HepG2 (cell line): ENCODE data around the gene AUTS2. TPM values are rescaled to one million over a fixed set of nuclear protein-coding genes. Genes with fewer than 3 reads are reported as not detected.

ENCODE experiments used
- ATAC-seq: fragments of 200-7000 bp; cut with Tn5 transposase; 3 replicates; pipeline ENCODE4 v1.9.1; 2020; ENCODE audit warnings: mild to moderate bottlenecking, moderate library complexity
- BruUV-seq: library from RNA; stranded (reverse); fragments of 400-500 nt; replicated peaks from 2 replicates; lab custom pipeline; 2021; lab: Mats Ljungman, UMichigan
- CTCF ChIA-PET: fragments of 300-600 bp; formaldehyde crosslinking; extraction: SDS; loops from one replicate; lab custom pipeline; 2021; ENCODE audit warnings: low total read pairs, inconsistent platforms, low intra/inter-chr PET ratio; lab: Yijun Ruan, JAX
- POLR2A ChIA-PET: fragments of 350-600 bp; sonication (Branson Sonifier 250); formaldehyde crosslinking; loops from one replicate; lab custom pipeline; 2020; ENCODE audit warnings: antibody characterized with exemption, inconsistent platforms; lab: Yijun Ruan, JAX
- DNase-seq: peaks from one replicate; pipeline ENCODE4 v3.0.0-alpha.2; 2015; ENCODE audit warnings: low spot score
- FAIRE-seq: peaks from 3 replicates; lab custom pipeline; 2011; peaks lifted over from hg19 to GRCh38; lab: Jason Lieb, UNC
- H2AFZ ChIP-seq: one replicate; pipeline ENCODE4 v1.6.1; 2011; ENCODE audit warnings: low read length, inconsistent platforms
- H3K27ac ChIP-seq: fragments of 300-600 bp; 3 replicates; pipeline ENCODE4 v1.8.0; 2011; ENCODE audit warnings: mixed run types, mild to moderate bottlenecking, mixed read lengths, low read length, inconsistent platforms; ENCODE audit not compliant: insufficient read depth; ENCODE audit errors: extremely low read length
- H3K27me3 ChIP-seq, 2 experiments: fragments of 200-600 bp in 1 of 2; 2 replicates in 1 of 2; 3 replicates in 1 of 2; pipeline versions ENCODE4 v1.6.0 to v1.8.0; 2011; ENCODE audit warnings: low read length in 2 of 2, mild to moderate bottlenecking in 2 of 2, moderate library complexity in 2 of 2, inconsistent platforms in 1 of 2; ENCODE audit not compliant: insufficient read depth in 2 of 2, control insufficient read depth in 1 of 2
- H3K36me3 ChIP-seq, 2 experiments: fragments of 200-600 bp in 1 of 2; replicated peaks in 1 of 2; 2 replicates in 1 of 2; 3 replicates in 1 of 2; pipeline versions ENCODE4 v1.5.1 to v1.8.0; 2011; ENCODE audit warnings: low read length in 2 of 2, inconsistent platforms in 1 of 2; ENCODE audit not compliant: insufficient read depth in 2 of 2, control insufficient read depth in 1 of 2
- H3K4me1 ChIP-seq: 2 replicates; pipeline ENCODE4 v1.5.1; 2012; ENCODE audit warnings: low read length, inconsistent platforms; ENCODE audit not compliant: insufficient read depth
- H3K4me2 ChIP-seq: 2 replicates; pipeline ENCODE4 v1.6.0; 2011; ENCODE audit warnings: low read depth, low read length, inconsistent platforms
- H3K4me3 ChIP-seq, 3 experiments: fragments of 200-600 bp in 1 of 3; sonication (generic), shearing (Covaris generic) in 1 of 3; replicated peaks in 1 of 3; 2 replicates each; pipeline ENCODE4 v1.5.1; 2011 to 2016; ENCODE audit warnings: low read length in 3 of 3, inconsistent platforms in 2 of 3, low read depth in 2 of 3, mild to moderate bottlenecking in 2 of 3, control low read depth in 1 of 3, mixed read lengths in 1 of 3; ENCODE audit not compliant: insufficient read depth in 1 of 3
- H3K79me2 ChIP-seq: one replicate; pipeline ENCODE4 v1.6.1; 2011; ENCODE audit warnings: low read length, inconsistent platforms; ENCODE audit not compliant: insufficient read depth
- H3K9ac ChIP-seq: 2 replicates; pipeline ENCODE4 v1.6.0; 2011; ENCODE audit warnings: mild to moderate bottlenecking, low read depth, low read length, inconsistent platforms; ENCODE audit not compliant: insufficient read depth
- H3K9me3 ChIP-seq: 2 replicates; pipeline ENCODE4 v1.5.1; 2012; ENCODE audit warnings: mild to moderate bottlenecking, low read length
- H4K20me1 ChIP-seq: 2 replicates; pipeline ENCODE4 v1.6.0; 2011; ENCODE audit warnings: inconsistent platforms, mild to moderate bottlenecking, low read length, moderate library complexity; ENCODE audit not compliant: insufficient read depth
- JUN ChIP-seq: sonication (generic); formaldehyde crosslinking; IDR thresholded peaks from 2 replicates; pipeline ENCODE4 v1.4.0; 2020; ENCODE audit warnings: mild to moderate bottlenecking, missing genetic modification reagents
- MAX ChIP-seq: IDR thresholded peaks from 2 replicates; pipeline ENCODE4 v1.6.1; 2012; ENCODE audit warnings: inconsistent platforms
- NR2C2 ChIP-seq: sonication (generic); formaldehyde crosslinking; IDR thresholded peaks from 2 replicates; pipeline ENCODE4 v1.4.0; 2020; ENCODE audit warnings: missing genetic modification reagents, mild to moderate bottlenecking, moderate library complexity, borderline replicate concordance
- ZNF570 ChIP-seq: sonication (generic); formaldehyde crosslinking; IDR thresholded peaks from 2 replicates; pipeline ENCODE4 v1.4.0; 2020; ENCODE audit warnings: mild to moderate bottlenecking, missing genetic modification reagents, borderline replicate concordance
- ZNF709 ChIP-seq: sonication (generic); formaldehyde crosslinking; IDR thresholded peaks from 2 replicates; pipeline ENCODE4 v1.5.0; 2020; ENCODE audit warnings: mild to moderate bottlenecking, missing genetic modification reagents
- ZNF710 ChIP-seq: sonication (generic); formaldehyde crosslinking; IDR thresholded peaks from 2 replicates; pipeline ENCODE4 v1.5.0; 2020; ENCODE audit warnings: mild to moderate bottlenecking, missing genetic modification reagents, borderline replicate concordance
- ZSCAN25 ChIP-seq: sonication (generic); formaldehyde crosslinking; IDR thresholded peaks from 2 replicates; pipeline ENCODE4 v1.8.0; 2022; ENCODE audit warnings: mild to moderate bottlenecking, missing genetic modification reagents
- WGBS: methylation state at CpG from one replicate; pipeline ENCODE4 v1.1.6; 2017; ENCODE audit warnings: low lambda C conversion rate; 5-methylcytosine and 5-hydroxymethylcytosine counted together
- in situ Hi-C: cut with HindIII; loops from 2 replicates; pipeline ENCODE4 v1.10.0; 2017; ENCODE audit warnings: low pct_unique_long_range_greater_than_20kb; ENCODE audit not compliant: extremely low pct_ligation_motif_present
- intact Hi-C: fragments of 100-400 bp; cut with micrococcal nuclease; formaldehyde crosslinking; loops from one replicate; pipeline ENCODE4 v1.10.0; 2022; ENCODE audit not compliant: unreplicated experiment
- polyA plus RNA-seq, 8 experiments: library from polyadenylated mRNA; depleted of rRNA in 3 of 8; stranded (reverse) in 7 of 8; unstranded in 1 of 8; fragments of >200 nt; fragmentation: Illumina TruSeq in 4 of 8; extraction: Trizol in 4 of 8; gene quantifications; 2 replicates each; pipeline versions ENCODE4 v1.2.1 to v1.2.3, GENCODE V29; 2011 to 2016; ENCODE audit warnings: low read depth in 4 of 8, missing spikeins in 1 of 8, mixed read lengths in 1 of 8; ENCODE audit not compliant: insufficient read depth in 1 of 8
- total RNA-seq, 5 experiments: library from RNA; depleted of rRNA; stranded (reverse); fragments of >200 nt; fragmentation: Illumina TruSeq; extraction: Trizol; gene quantifications; 2 replicates each; pipeline ENCODE4 v1.2.3, GENCODE V29; 2016; ENCODE audit warnings: low read depth in 1 of 5

AUTS2 gene
- total and polyA plus RNA-seq, 2 of the 13 experiments (the other 11 are each of a cell fraction or from before 2014, with no cell fraction given) = 0.38 TPM; not detected in 1

- POLR2A ChIA-PET = no interaction called here
- WGBS = 17% methylated on average over 15 of the region's 15 CpGs
- Histone ChIP-seq H3K9me3 (no peaks in the 10 kb centered on the region), H3K4me3 (no peak overlapping the region), H3K9ac (no peak overlapping the region), H3K27ac (no peak overlapping the region)
- no peak for FAIRE-seq
- TF ChIP-seq MAX (no peak), ZNF709 (CRISPR knock-in tag) (no peak), ZNF570 (CRISPR knock-in tag) (no peak), JUN (CRISPR knock-in tag) (no peak), ZNF710 (CRISPR knock-in tag) (no peak), ZSCAN25 (CRISPR knock-in tag) (no peak), NR2C2 (CRISPR knock-in tag) (no peak)
- TF ChIP-seq, all 625 proteins: peak for 0
- H3K79me2 ChIP-seq = no peaks in the 10 kb centered on the region
- H3K4me2 ChIP-seq = no peak overlapping the region
- in situ Hi-C loops = no loop called here
- CTCF ChIA-PET = no interaction called here
- no TSS peak for BruUV-seq
- intact Hi-C loops = no loop called here
- no peaks in the 10 kb centered on the region for H3K36me3 ChIP-seq
- no peaks in the 10 kb centered on the region for H3K4me1 ChIP-seq
- ATAC-seq (no peak), DNase-seq (no peak)
- H4K20me1 ChIP-seq = no peaks in the 10 kb centered on the region
- H3K27me3 ChIP-seq = no peaks in the 10 kb centered on the region
- H2AFZ ChIP-seq = no peak overlapping the region
Measured at GRCh38 chr7:70479153-70480021, 881.1 kb downstream of the AUTS2 start.
